HepG2 (cell line): ENCODE results near the gene RBM19. TPM values are rescaled to one million over a fixed set of nuclear protein-coding genes. Genes with fewer than 3 reads are reported as not detected.
A peak's percentile ranks its signal among the peaks of the same experiment; 100 is the strongest.

Experiments used
- FOXM1 ChIP-seq: sonication (generic); formaldehyde crosslinking; IDR thresholded peaks from 2 replicates; pipeline ENCODE4 v1.5.0; 2020; ENCODE audit warnings: missing genetic modification reagents
- GABPB1 ChIP-seq: IDR thresholded peaks from 2 replicates; pipeline ENCODE4 v1.6.1; 2016; ENCODE audit warnings: mild to moderate bottlenecking, missing genetic modification reagents, moderate library complexity, missing compliant biosample characterization
- MATR3 ChIP-seq: sonication (generic); formaldehyde crosslinking; IDR thresholded peaks from 2 replicates; pipeline ENCODE4 v1.4.0; 2020; ENCODE audit warnings: missing genetic modification reagents
- MEF2D ChIP-seq: sonication (generic); formaldehyde crosslinking; IDR thresholded peaks from 2 replicates; pipeline ENCODE4 v1.5.1; 2020; ENCODE audit warnings: mild to moderate bottlenecking, missing genetic modification reagents
- PRMT3 ChIP-seq: sonication (generic); formaldehyde crosslinking; IDR thresholded peaks from 2 replicates; pipeline ENCODE4 v1.8.1; 2022; ENCODE audit warnings: low read depth, mild to moderate bottlenecking, moderate library complexity, missing genetic modification reagents, borderline replicate concordance
- RORA ChIP-seq: sonication (generic); formaldehyde crosslinking; IDR thresholded peaks from 2 replicates; pipeline ENCODE4 v1.5.0; 2020; ENCODE audit warnings: mild to moderate bottlenecking, missing genetic modification reagents, moderate library complexity
- RXRA ChIP-seq: sonication (generic); formaldehyde crosslinking; IDR thresholded peaks from 2 replicates; pipeline ENCODE4 v1.5.1; 2020; ENCODE audit warnings: missing genetic modification reagents
- SAFB2 ChIP-seq: sonication (generic); formaldehyde crosslinking; IDR thresholded peaks from 2 replicates; pipeline ENCODE4 v1.5.1; 2020; ENCODE audit warnings: missing genetic modification reagents, low read depth, mild to moderate bottlenecking, borderline replicate concordance
- SPEN ChIP-seq: sonication (generic); formaldehyde crosslinking; IDR thresholded peaks from 2 replicates; pipeline ENCODE4 v1.5.1; 2020; ENCODE audit warnings: low read depth, mild to moderate bottlenecking, missing genetic modification reagents
- TGIF2 ChIP-seq: IDR thresholded peaks from 2 replicates; pipeline ENCODE4 v1.6.1; 2016; ENCODE audit warnings: control low read depth, missing compliant biosample characterization
- ZSCAN22 ChIP-seq: sonication (generic); formaldehyde crosslinking; IDR thresholded peaks from 2 replicates; pipeline ENCODE4 v1.4.0; 2020; ENCODE audit warnings: mild to moderate bottlenecking, missing genetic modification reagents
- ZSCAN25 ChIP-seq: sonication (generic); formaldehyde crosslinking; IDR thresholded peaks from 2 replicates; pipeline ENCODE4 v1.8.0; 2022; ENCODE audit warnings: mild to moderate bottlenecking, missing genetic modification reagents
- polyA plus RNA-seq, 8 experiments: library from polyadenylated mRNA; depleted of rRNA in 3 of 8; stranded (reverse) in 7 of 8; unstranded in 1 of 8; fragments of >200 nt; fragmentation: Illumina TruSeq in 4 of 8; extraction: Trizol in 4 of 8; gene quantifications; 2 replicates each; pipeline versions ENCODE4 v1.2.1 to v1.2.3, GENCODE V29; 2011 to 2016; ENCODE audit warnings: low read depth in 4 of 8, missing spikeins in 1 of 8, mixed read lengths in 1 of 8; ENCODE audit not compliant: insufficient read depth in 1 of 8
- total RNA-seq, 5 experiments: library from RNA; depleted of rRNA; stranded (reverse); fragments of >200 nt; fragmentation: Illumina TruSeq; extraction: Trizol; gene quantifications; 2 replicates each; pipeline ENCODE4 v1.2.3, GENCODE V29; 2016; ENCODE audit warnings: low read depth in 1 of 5
- TF ChIP-seq, protein P1 (sequence below), 2 experiments: IDR thresholded peaks; 2 replicates each; pipeline ENCODE4 v1.6.1; 2011 to 2012; ENCODE audit warnings: low read length in 2 of 2, borderline replicate concordance in 1 of 2, low read depth in 1 of 2, mild to moderate bottlenecking in 1 of 2, moderate library complexity in 1 of 2
- TF ChIP-seq, protein P2 (sequence below): sonication (generic); formaldehyde crosslinking; conservative IDR thresholded peaks from 2 replicates; pipeline ENCODE4 v1.4.0; 2020; ENCODE audit warnings: missing genetic modification reagents
- TF ChIP-seq, protein P3 (sequence below): sonication (generic); formaldehyde crosslinking; IDR thresholded peaks from 2 replicates; pipeline ENCODE4 v1.4.0; 2020; ENCODE audit warnings: low read depth, missing genetic modification reagents

RBM19 gene
- total and polyA plus RNA-seq, 2 of the 13 experiments (the other 11 are each of a cell fraction or from before 2014, with no cell fraction given) = 19.3 to 32.2 TPM

DNA sequence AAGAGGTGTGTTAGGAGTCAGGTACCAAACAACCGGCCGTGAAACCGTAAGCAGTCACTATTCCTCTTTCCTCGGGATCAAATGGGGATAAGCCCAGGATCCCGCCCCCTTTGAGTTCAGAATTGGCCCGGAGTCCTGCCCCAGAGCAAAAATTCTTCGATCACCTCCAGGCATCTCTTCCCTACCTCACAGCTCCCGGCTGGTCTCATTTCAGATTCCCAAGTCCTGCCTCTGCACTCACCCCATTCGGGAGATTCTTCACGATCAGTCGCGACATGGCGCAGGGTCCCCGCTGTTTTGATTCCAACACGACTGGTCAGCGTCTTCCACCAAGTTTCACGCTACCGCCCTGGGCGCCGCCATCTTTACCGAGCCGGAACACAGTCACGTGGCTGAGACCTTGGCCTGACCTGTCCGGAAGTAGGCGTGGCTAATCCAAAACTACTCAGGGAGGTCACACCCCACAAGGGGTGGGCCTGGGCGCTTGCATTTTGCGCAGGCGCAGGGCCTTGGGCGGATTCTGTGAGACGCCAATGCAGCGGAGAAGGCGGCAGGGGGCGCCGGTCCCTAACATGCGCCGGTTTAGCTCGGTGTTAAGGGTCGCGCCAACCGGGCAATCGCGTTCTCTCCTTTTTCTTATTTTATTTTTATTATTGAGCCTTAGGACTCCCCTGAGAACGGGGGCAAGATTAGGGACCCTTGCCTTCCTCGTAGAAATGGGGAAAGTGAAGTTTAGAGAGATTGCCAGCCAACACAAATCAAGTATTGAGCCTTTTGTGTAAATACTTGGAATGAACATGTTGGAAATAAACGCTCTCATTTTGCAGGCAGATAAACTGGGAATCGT lies at the start of gene RBM19 (continued):
- TF ChIP-seq, protein P1, sequence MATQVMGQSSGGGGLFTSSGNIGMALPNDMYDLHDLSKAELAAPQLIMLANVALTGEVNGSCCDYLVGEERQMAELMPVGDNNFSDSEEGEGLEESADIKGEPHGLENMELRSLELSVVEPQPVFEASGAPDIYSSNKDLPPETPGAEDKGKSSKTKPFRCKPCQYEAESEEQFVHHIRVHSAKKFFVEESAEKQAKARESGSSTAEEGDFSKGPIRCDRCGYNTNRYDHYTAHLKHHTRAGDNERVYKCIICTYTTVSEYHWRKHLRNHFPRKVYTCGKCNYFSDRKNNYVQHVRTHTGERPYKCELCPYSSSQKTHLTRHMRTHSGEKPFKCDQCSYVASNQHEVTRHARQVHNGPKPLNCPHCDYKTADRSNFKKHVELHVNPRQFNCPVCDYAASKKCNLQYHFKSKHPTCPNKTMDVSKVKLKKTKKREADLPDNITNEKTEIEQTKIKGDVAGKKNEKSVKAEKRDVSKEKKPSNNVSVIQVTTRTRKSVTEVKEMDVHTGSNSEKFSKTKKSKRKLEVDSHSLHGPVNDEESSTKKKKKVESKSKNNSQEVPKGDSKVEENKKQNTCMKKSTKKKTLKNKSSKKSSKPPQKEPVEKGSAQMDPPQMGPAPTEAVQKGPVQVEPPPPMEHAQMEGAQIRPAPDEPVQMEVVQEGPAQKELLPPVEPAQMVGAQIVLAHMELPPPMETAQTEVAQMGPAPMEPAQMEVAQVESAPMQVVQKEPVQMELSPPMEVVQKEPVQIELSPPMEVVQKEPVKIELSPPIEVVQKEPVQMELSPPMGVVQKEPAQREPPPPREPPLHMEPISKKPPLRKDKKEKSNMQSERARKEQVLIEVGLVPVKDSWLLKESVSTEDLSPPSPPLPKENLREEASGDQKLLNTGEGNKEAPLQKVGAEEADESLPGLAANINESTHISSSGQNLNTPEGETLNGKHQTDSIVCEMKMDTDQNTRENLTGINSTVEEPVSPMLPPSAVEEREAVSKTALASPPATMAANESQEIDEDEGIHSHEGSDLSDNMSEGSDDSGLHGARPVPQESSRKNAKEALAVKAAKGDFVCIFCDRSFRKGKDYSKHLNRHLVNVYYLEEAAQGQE (IDR thresholded peaks at IDR 0.05; ENCODE audit: borderline replicate concordance in 1 of 2, low read depth in 1 of 2, low read length in 2 of 2) = no peak
- TF ChIP-seq SPEN (CRISPR knock-in tag) (peak; percentile 75), RXRA (peak; percentile 82), RORA (CRISPR knock-in tag) (no peak), MATR3 (CRISPR knock-in tag) (no peak), ZSCAN25 (peak; percentile 20; the same call in 1 of the 2 replicates), ZSCAN22 (CRISPR knock-in tag) (no peak), TGIF2 (CRISPR knock-in tag) (peak; percentile 75; the same call in 1 of the 2 replicates), PRMT3 (CRISPR knock-in tag) (no peak), SAFB2 (CRISPR knock-in tag) (no peak; the same call in 1 of the 2 replicates), MEF2D (CRISPR knock-in tag) (peak; percentile 83), FOXM1 (CRISPR knock-in tag) (no peak), GABPB1 (peak; percentile 95)
- TF ChIP-seq, protein P2, sequence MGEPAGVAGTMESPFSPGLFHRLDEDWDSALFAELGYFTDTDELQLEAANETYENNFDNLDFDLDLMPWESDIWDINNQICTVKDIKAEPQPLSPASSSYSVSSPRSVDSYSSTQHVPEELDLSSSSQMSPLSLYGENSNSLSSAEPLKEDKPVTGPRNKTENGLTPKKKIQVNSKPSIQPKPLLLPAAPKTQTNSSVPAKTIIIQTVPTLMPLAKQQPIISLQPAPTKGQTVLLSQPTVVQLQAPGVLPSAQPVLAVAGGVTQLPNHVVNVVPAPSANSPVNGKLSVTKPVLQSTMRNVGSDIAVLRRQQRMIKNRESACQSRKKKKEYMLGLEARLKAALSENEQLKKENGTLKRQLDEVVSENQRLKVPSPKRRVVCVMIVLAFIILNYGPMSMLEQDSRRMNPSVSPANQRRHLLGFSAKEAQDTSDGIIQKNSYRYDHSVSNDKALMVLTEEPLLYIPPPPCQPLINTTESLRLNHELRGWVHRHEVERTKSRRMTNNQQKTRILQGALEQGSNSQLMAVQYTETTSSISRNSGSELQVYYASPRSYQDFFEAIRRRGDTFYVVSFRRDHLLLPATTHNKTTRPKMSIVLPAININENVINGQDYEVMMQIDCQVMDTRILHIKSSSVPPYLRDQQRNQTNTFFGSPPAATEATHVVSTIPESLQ = no peak
- TF ChIP-seq, protein P3, sequence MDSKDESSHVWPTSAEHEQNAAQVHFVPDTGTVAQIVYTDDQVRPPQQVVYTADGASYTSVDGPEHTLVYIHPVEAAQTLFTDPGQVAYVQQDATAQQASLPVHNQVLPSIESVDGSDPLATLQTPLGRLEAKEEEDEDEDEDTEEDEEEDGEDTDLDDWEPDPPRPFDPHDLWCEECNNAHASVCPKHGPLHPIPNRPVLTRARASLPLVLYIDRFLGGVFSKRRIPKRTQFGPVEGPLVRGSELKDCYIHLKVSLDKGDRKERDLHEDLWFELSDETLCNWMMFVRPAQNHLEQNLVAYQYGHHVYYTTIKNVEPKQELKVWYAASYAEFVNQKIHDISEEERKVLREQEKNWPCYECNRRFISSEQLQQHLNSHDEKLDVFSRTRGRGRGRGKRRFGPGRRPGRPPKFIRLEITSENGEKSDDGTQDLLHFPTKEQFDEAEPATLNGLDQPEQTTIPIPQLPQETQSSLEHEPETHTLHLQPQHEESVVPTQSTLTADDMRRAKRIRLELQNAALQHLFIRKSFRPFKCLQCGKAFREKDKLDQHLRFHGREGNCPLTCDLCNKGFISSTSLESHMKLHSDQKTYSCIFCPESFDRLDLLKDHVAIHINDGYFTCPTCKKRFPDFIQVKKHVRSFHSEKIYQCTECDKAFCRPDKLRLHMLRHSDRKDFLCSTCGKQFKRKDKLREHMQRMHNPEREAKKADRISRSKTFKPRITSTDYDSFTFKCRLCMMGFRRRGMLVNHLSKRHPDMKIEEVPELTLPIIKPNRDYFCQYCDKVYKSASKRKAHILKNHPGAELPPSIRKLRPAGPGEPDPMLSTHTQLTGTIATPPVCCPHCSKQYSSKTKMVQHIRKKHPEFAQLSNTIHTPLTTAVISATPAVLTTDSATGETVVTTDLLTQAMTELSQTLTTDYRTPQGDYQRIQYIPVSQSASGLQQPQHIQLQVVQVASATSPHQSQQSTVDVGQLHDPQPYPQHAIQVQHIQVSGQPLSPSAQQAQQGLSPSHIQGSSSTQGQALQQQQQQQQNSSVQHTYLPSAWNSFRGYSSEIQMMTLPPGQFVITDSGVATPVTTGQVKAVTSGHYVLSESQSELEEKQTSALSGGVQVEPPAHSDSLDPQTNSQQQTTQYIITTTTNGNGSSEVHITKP = 0 out of 2 replicates have a peak, but pooled peaks have one; percentile 45
